Endothelial cell of umbilical vein (primary cell): ENCODE data around the gene COQ8A. TPM values are rescaled to one million over a fixed set of nuclear protein-coding genes. Genes with fewer than 3 reads are reported as not detected.

Experiments
- BruUV-seq: library from RNA; stranded (reverse); fragments of 400-500 nt; replicated peaks from 2 replicates; lab custom pipeline; 2021; lab: Mats Ljungman, UMichigan
- CTCF ChIA-PET: fragments of 300-600, 350-600 bp; sonication (Branson Sonifier 250); formaldehyde crosslinking; loops from one replicate; lab custom pipeline; 2021; ENCODE audit warnings: antibody characterized with exemption, inconsistent platforms; lab: Charles Lee
- POLR2A ChIA-PET: fragments of 300-600, 350-600 bp; sonication (Branson Sonifier 250); formaldehyde crosslinking; loops from one replicate; lab custom pipeline; 2021; ENCODE audit warnings: antibody characterized with exemption, inconsistent platforms; lab: Charles Lee
- DNase-seq: peaks from one replicate; pipeline ENCODE4 v3.0.0-alpha.2; 2011; ENCODE audit warnings: low read depth, low spot score
- FAIRE-seq: peaks from 2 replicates; lab custom pipeline; 2011; peaks lifted over from hg19 to GRCh38; lab: Jason Lieb, UNC
- H2AFZ ChIP-seq: 2 replicates; pipeline ENCODE4 v1.6.0; 2012; ENCODE audit warnings: low read depth, low read length, control low read depth, inconsistent platforms
- H3K27ac ChIP-seq: 2 replicates; pipeline ENCODE4 v1.5.1; 2011; ENCODE audit warnings: low read depth, mild to moderate bottlenecking, control low read depth, low read length, moderate library complexity; ENCODE audit not compliant: insufficient read depth
- H3K27me3 ChIP-seq, 2 experiments: 2 replicates each; pipeline versions ENCODE4 v1.6.0 to v1.6.1; 2011; ENCODE audit warnings: low read length in 2 of 2, mixed read lengths in 1 of 2; ENCODE audit not compliant: control insufficient read depth in 2 of 2, insufficient read depth in 2 of 2
- H3K36me3 ChIP-seq, 2 experiments: 2 replicates in 1 of 2; 3 replicates in 1 of 2; pipeline ENCODE4 v1.5.1; 2011; ENCODE audit warnings: low read length in 2 of 2, mild to moderate bottlenecking in 1 of 2, moderate library complexity in 1 of 2; ENCODE audit not compliant: control insufficient read depth in 2 of 2, insufficient read depth in 2 of 2; ENCODE audit errors: extremely low read depth in 1 of 2
- H3K4me1 ChIP-seq: 3 replicates; pipeline ENCODE4 v1.5.1; 2011; ENCODE audit warnings: mild to moderate bottlenecking, low read length; ENCODE audit not compliant: control insufficient read depth, insufficient read depth; ENCODE audit errors: extremely low read depth
- H3K4me2 ChIP-seq: 2 replicates; pipeline ENCODE4 v1.6.1; 2011; ENCODE audit warnings: low read length, control low read depth, mixed read lengths; ENCODE audit not compliant: insufficient read depth
- H3K4me3 ChIP-seq, 3 experiments: fragments of 200-600 bp in 1 of 3; sonication (generic), shearing (Covaris generic) in 1 of 3; replicated peaks in 1 of 3; 2 replicates each; pipeline ENCODE4 v1.5.1; 2011 to 2016; ENCODE audit warnings: control low read depth in 3 of 3, low read length in 3 of 3, mild to moderate bottlenecking in 2 of 3, inconsistent platforms in 1 of 3, low read depth in 1 of 3, moderate library complexity in 1 of 3; ENCODE audit not compliant: insufficient read depth in 1 of 3
- H3K79me2 ChIP-seq: 2 replicates; pipeline ENCODE4 v1.6.0; 2012; ENCODE audit warnings: low read length, inconsistent platforms; ENCODE audit not compliant: control insufficient read depth, insufficient read depth
- H3K9ac ChIP-seq: replicated peaks from 2 replicates; pipeline ENCODE3; 2011; ENCODE audit warnings: low read length, control low read depth; ENCODE audit not compliant: insufficient read depth; ENCODE audit errors: extremely low read depth
- H3K9me1 ChIP-seq: replicated peaks from 3 replicates; pipeline ENCODE4 v1.6.0; 2011; ENCODE audit warnings: mild to moderate bottlenecking, low read length; ENCODE audit not compliant: control insufficient read depth, insufficient read depth; ENCODE audit errors: extremely low read depth
- H3K9me3 ChIP-seq: replicated peaks from 2 replicates; pipeline ENCODE4 v1.5.1; 2012; ENCODE audit warnings: low read length, inconsistent platforms; ENCODE audit not compliant: control insufficient read depth, insufficient read depth
- H4K20me1 ChIP-seq: replicated peaks from 2 replicates; pipeline ENCODE3; 2011; ENCODE audit warnings: mild to moderate bottlenecking, low read length; ENCODE audit not compliant: control insufficient read depth, insufficient read depth; ENCODE audit errors: extremely low read depth
- EZH2 ChIP-seq: IDR thresholded peaks from 2 replicates; pipeline ENCODE4 v1.6.1; 2012; ENCODE audit warnings: borderline replicate concordance, low read depth, mild to moderate bottlenecking, moderate library complexity, low read length, inconsistent platforms; ENCODE audit not compliant: severe bottlenecking
- FOS ChIP-seq: IDR thresholded peaks from 2 replicates; pipeline ENCODE4 v1.6.1; 2011; ENCODE audit warnings: mild to moderate bottlenecking, low read length, moderate library complexity, borderline replicate concordance; ENCODE audit not compliant: insufficient read depth
- GATA2 ChIP-seq: IDR thresholded peaks from 2 replicates; pipeline ENCODE4 v1.7.0; 2011; ENCODE audit warnings: low read depth, mild to moderate bottlenecking, moderate library complexity, mixed read lengths, low read length; ENCODE audit not compliant: insufficient read length, insufficient read depth
- JUN ChIP-seq: IDR thresholded peaks from 2 replicates; pipeline ENCODE4 v1.6.1; 2011; ENCODE audit warnings: borderline replicate concordance, low read depth; ENCODE audit not compliant: insufficient read length, insufficient read depth
- MYC ChIP-seq: IDR thresholded peaks from one replicate; pipeline ENCODE4 v1.6.1; 2011; ENCODE audit warnings: mild to moderate bottlenecking, low read depth, low read length
- POLR2A ChIP-seq: IDR thresholded peaks from 2 replicates; pipeline ENCODE4 v1.6.1; 2012; ENCODE audit warnings: low read depth, mild to moderate bottlenecking, control low read depth, low read length
- POLR2AphosphoS5 ChIP-seq: IDR thresholded peaks from 2 replicates; pipeline ENCODE4 v1.6.1; 2012; ENCODE audit warnings: low read depth, mild to moderate bottlenecking, control low read depth, low read length, moderate library complexity; ENCODE audit not compliant: insufficient read depth
- dilution Hi-C: fragments of 300-500 bp; cut with MboI; formaldehyde crosslinking; loops from one replicate; pipeline ENCODE4 v1.15.0; 2019; ENCODE audit warnings: low sequenced_read_pairs; ENCODE audit not compliant: extremely low pct_ligation_motif_present
- intact Hi-C: fragments of 100-400 bp; cut with micrococcal nuclease; formaldehyde crosslinking; loops from one replicate; pipeline ENCODE4 v1.10.0; 2022
- polyA plus RNA-seq, 4 experiments: library from polyadenylated mRNA; depleted of rRNA in 3 of 4; stranded (reverse) in 3 of 4; unstranded in 1 of 4; fragments of >200 nt; gene quantifications; 2 replicates each; pipeline versions ENCODE4 v1.2.1 to v1.2.3, GENCODE V29; 2011 to 2012; ENCODE audit warnings: missing spikeins in 1 of 4
- total RNA-seq: library from RNA; stranded (reverse); gene quantifications from 2 replicates; pipeline ENCODE4 v1.2.3, GENCODE V29; 2021
- TF ChIP-seq, protein P1 (sequence below): IDR thresholded peaks from 2 replicates; pipeline ENCODE4 v1.6.1; 2011; ENCODE audit not compliant: insufficient read depth, insufficient read length
- TF ChIP-seq, protein P2 (sequence below), 2 donors: IDR thresholded peaks; 1 replicate in 1 of 2; 2 replicates in 1 of 2; pipeline ENCODE4 v1.5.1; 2011; ENCODE audit warnings: low read length in 2 of 2, mild to moderate bottlenecking in 2 of 2, moderate library complexity in 2 of 2, control low read depth in 1 of 2, inconsistent platforms in 1 of 2, low read depth in 1 of 2; ENCODE audit not compliant: insufficient read depth in 1 of 2; ENCODE audit errors: extremely low read depth in 1 of 2

The COQ8A gene
- total and polyA plus RNA-seq, 2 donors (not counting 3 experiments of a cell fraction or from before 2014, with no cell fraction given): 6.8 to 9.4 TPM

- intact Hi-C loops: no loop called here
Observed at GRCh38 chr1:226957714-226958113, 17.6 kb downstream of the COQ8A start.

More at GRCh38 chr1:226957714-226958113, 17.6 kb downstream of the COQ8A start:
- Histone ChIP-seq H3K4me2 (no peak overlapping the region), H3K79me2 (no peaks in the 10 kb centered on the region), H3K4me3 (no peak overlapping the region), H3K9me3 (no peaks in the 10 kb centered on the region), H3K4me1 (no peaks in the 10 kb centered on the region), H3K27ac (no peak overlapping the region), H4K20me1 (no peaks in the 10 kb centered on the region), H3K27me3 (no peaks in the 10 kb centered on the region), H3K9ac (no peak overlapping the region), H2AFZ (no peak overlapping the region), H3K9me1 (no peaks in the 10 kb centered on the region), H3K36me3 (no peaks in the 10 kb centered on the region)
- ChIA-PET CTCF (no interaction called here), POLR2A (no interaction called here)
- no TSS peak for BruUV-seq
- TF ChIP-seq GATA2 (no peak), EZH2 (no peak), JUN (no peak), POLR2AphosphoS5 (no peak), MYC (no peak), FOS (no peak), POLR2A (no peak)
- TF ChIP-seq, protein P1, sequence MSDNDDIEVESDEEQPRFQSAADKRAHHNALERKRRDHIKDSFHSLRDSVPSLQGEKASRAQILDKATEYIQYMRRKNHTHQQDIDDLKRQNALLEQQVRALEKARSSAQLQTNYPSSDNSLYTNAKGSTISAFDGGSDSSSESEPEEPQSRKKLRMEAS: no peak
- TF ChIP-seq, protein P2, sequence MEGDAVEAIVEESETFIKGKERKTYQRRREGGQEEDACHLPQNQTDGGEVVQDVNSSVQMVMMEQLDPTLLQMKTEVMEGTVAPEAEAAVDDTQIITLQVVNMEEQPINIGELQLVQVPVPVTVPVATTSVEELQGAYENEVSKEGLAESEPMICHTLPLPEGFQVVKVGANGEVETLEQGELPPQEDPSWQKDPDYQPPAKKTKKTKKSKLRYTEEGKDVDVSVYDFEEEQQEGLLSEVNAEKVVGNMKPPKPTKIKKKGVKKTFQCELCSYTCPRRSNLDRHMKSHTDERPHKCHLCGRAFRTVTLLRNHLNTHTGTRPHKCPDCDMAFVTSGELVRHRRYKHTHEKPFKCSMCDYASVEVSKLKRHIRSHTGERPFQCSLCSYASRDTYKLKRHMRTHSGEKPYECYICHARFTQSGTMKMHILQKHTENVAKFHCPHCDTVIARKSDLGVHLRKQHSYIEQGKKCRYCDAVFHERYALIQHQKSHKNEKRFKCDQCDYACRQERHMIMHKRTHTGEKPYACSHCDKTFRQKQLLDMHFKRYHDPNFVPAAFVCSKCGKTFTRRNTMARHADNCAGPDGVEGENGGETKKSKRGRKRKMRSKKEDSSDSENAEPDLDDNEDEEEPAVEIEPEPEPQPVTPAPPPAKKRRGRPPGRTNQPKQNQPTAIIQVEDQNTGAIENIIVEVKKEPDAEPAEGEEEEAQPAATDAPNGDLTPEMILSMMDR (IDR thresholded peaks at IDR 0.05; ENCODE audit: extremely low read depth in 1 of 2, insufficient read depth in 1 of 2, low read depth in 1 of 2, low read length in 2 of 2): no peak
- FAIRE-seq (no peak), DNase-seq (no peak)
- dilution Hi-C loops: no loop called here
